GM12801 (cell line): ENCODE data around the gene NUPR2.

ENCODE experiments used
- TF ChIP-seq, protein P1 (sequence below): IDR thresholded peaks from one replicate; pipeline ENCODE4 v1.5.1; 2011; ENCODE audit warnings: control low read depth; ENCODE audit not compliant: insufficient read length; ENCODE audit errors: extremely low read depth

The NUPR2 gene, protein sequence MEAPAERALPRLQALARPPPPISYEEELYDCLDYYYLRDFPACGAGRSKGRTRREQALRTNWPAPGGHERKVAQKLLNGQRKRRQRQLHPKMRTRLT

DNA sequence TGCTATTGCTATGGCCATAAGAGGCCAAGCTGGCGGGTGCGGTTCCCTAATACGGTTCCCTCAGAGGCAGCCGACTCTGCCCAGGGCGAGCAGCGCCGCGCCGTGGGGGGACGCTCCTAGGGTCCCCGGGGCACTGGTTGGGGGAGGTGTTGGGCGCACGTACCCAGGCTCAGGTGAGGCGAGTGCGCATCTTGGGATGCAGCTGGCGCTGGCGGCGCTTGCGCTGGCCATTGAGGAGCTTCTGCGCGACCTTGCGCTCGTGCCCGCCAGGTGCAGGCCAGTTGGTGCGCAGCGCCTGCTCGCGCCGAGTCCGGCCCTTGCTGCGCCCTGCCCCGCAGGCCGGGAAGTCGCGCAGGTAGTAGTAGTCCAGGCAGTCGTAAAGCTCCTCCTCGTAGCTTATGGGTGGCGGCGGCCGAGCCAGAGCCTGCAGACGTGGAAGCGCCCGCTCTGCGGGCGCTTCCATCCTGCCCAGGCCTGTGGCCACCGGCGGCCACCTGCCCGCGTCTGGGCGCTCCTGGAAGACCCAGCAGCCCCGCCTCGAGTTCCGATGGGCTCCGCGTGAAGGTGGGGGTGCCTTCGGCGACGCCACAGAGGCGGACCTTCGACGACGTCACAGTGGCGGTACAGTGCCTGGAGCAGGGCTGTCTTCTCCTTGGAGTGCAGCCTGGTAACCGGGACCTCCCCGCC, at the start of gene NUPR2:
NUPR2 (minus strand) TSS at position 566 of the 687 bp plus-strand sequence; CDS start at position 463, 103 bp downstream.
- TF ChIP-seq, protein P1, sequence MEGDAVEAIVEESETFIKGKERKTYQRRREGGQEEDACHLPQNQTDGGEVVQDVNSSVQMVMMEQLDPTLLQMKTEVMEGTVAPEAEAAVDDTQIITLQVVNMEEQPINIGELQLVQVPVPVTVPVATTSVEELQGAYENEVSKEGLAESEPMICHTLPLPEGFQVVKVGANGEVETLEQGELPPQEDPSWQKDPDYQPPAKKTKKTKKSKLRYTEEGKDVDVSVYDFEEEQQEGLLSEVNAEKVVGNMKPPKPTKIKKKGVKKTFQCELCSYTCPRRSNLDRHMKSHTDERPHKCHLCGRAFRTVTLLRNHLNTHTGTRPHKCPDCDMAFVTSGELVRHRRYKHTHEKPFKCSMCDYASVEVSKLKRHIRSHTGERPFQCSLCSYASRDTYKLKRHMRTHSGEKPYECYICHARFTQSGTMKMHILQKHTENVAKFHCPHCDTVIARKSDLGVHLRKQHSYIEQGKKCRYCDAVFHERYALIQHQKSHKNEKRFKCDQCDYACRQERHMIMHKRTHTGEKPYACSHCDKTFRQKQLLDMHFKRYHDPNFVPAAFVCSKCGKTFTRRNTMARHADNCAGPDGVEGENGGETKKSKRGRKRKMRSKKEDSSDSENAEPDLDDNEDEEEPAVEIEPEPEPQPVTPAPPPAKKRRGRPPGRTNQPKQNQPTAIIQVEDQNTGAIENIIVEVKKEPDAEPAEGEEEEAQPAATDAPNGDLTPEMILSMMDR, result no peak

DNA sequence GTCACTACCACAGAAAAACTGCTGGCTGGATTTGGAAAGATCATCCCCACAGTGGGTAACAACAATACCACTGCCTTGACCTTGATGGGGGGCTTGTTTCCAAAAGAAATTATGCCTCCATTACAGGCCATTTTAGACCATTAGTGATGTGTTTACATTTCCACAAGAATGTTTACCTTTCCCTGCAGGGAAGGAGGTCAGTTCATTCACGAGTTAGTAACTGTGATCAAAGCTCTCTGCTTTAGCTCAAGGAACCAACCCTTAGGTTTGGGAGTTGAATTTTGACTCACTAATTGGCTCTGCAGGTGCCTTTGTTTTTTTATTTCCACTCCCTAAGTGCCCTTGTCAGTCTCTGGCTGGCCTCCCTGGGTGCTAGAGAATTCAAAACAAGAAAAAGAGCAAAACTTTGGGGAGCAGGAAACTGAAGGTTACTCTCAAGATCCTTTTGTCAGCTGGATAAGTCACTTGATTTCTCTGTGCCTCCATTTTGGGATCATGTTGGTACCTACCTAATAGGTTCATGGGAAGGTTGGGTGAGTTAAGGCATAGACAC, 41.1 kb upstream of the NUPR2 start:
- TF ChIP-seq, protein P1, result no peak

DNA sequence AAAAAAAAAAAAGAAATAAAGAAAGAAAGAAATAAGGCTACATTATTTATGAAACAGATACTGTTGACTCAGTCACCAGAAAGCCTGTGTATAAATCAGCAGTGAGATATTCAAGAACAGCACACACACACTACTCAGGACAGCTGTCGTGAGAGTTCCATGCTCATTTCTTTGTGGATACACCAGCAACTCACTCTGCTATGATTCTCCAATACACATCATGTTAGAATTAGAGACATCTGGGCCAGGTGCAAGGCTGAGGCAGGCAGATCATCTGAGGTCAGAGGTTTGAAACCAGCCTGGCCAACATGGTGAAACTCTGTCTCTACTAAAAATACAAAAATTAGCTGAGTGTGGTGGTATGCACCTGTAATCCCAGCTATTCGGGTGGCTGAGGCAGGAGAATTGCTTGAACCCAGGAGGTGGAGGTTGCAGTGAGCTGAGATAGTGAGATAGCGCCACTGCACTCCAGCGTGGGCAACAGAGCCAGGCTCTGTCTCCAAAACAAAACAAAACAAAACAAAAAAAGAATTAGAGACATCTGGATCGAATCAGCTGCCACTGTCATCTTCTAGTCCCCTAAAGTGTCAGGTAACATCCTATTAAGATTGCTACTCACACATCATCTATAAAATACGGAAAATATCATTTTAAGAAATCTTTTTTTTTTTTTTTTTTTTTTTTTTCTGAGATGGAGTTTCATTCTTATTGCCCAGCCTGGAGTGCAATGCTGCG, 11.2 kb upstream of the NUPR2 start:
- TF ChIP-seq, protein P1, result no peak

DNA sequence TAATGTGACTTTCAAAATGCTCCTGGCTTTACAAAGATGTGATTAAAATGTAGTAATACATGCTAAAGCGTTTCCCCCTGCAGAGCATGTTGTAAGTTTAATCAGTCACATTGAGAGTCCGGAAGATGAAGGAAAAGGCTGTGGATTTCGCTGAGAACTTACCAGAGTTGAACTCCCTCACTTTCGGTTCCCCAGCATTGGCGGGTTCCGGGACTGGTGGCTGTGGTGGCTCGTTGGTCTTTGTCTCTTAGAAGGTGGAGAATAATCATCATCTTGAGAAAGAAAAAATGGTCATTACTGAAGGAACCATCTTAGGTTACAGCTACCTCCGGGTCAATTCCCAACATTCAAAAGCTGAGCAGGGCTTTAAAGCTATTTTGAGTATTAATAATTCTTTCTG, 9.6 kb upstream of the NUPR2 start:
- TF ChIP-seq, protein P1, result no peak

DNA sequence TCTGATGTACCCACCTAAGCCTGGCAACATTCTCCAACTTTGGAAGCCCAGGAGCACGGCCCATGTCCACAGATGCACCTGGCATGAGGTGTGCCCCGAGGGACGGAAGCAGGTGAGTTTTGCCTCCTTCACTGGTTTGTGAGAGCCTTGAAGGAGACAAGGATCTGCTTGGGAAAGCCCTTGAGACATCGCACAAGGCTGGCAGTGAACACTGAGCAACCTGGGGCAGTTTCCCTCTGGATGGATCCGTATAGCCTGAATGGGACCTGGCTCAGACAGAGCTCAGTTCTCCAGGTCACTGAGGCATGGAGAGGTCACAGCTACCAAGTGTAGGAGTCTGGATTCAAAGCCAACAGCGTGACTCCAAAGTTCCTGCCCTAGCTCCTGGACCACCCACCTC, 8.8 kb upstream of the NUPR2 start:
- TF ChIP-seq, protein P1, result no peak

DNA sequence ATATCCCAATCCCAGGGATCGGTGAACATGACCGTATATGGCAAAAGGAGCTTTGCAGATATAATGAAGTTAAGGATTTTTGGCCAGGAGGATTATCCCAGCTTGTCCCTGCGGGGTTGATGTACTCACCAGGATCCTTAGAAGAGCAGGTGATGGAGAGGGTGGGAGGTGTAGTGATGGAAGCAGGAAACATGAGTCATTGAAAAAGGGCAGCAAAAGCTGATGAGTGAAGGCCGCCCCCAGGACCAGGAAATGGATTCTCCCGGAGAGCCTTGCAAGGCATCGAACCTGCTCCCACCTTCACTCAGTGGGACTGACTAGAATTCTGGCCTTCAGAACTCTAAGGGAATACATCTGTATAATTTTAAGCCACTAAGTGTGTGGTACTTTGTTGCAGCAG, 5.2 kb upstream of the NUPR2 start:
- TF ChIP-seq, protein P1, result no peak

DNA sequence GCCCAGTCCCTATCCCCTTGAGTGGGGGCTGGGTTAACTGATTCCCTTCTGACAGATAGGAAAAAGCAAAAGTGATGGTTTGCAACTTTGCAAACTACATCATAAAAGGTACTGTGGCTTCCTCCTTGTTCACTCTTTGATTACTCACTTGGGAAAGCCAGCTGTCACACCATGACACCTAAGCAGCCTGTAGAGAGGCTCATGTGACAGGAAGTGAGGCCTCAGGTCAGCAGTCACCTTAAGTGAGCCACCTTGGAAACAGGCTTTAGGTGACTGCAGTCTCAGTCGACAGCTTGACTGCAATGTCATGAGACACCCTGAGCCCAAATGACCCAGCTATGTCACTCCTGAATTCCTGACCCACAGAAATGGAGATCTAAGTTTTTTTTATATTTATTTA, 5.6 kb downstream of the NUPR2 start:
- TF ChIP-seq, protein P1, result no peak
